HPDE6-E6E7 (cell line): Measurements from ENCODE around the gene WNK3.

Experiments used
- DNase-seq: peaks from one replicate; pipeline ENCODE4 v3.0.0; 2011; ENCODE audit warnings: missing footprints; ENCODE audit errors: extremely low spot score

Gene WNK3

DNA sequence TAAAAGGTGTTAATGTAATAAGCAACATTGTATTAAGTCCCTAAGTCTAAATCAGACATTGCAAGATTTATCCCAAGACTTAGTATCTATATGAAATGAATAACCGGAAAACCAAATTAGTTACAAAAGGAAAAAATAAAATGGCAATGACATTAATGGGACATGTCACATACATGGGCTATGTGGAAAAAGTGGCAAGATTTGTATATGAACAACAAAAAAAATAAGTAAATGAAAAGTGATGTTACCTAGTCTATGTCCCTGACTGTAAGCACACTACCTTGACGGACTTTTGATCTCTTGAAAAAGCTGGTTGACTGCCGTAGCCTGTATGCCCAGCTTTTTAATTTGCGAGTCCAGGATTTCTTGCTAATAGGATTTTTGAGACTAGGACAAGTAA is 119.3 kb downstream of the WNK3 start:
- no peak for DNase-seq

DNA sequence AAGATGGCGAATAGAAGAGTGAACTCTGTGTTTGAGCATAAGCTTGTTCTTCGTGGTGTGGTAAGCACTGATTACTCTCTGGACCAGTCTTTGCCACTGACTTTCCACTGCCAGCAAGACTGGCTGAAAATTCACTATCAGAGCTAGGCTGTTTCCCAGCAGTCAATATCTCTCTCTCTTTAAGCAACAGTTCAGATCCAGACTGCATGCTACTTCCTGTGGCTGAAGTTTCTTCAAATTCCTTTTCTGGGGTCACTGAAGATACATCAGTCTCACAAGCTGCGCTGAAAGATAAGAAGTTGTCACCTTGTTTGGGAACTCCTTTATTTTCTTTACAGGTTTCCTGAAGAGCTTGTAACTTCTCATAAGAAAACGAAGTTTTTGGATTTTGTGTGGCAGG is 120.8 kb downstream of the WNK3 start:
- no peak for DNase-seq

DNA sequence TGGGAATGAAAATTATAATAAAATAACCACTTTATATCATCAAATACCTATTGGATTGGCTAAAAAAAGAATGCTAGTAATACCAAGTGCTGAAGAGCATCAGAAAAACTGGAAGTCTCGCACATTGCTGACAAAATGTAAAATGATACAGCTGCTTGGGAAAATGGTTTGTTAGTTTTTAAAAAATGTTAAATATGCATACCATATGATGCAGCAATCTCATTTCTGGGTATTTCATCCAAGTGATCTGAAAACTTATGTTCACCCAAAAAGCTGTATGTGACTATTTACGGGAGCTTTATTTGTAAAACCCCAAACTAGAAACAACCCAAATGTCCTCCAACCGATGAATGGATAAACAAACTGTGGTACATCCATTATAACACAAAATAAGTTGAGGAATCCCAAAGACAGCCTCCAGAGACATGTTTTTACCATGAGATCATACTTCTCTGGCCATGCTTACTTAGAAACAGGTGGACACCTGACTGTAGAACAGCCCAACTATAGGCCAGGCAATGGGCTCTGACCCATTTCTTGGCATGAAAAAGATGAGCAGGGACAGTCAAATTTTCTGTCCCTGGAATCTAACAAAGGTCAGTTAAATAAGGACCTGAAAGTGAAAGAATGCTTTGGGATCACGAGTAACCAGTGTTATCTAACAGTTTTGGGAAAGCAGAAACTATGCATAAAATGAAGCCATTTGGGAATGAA is 127.3 kb downstream of the WNK3 start:
- DNase-seq: no peak

DNA sequence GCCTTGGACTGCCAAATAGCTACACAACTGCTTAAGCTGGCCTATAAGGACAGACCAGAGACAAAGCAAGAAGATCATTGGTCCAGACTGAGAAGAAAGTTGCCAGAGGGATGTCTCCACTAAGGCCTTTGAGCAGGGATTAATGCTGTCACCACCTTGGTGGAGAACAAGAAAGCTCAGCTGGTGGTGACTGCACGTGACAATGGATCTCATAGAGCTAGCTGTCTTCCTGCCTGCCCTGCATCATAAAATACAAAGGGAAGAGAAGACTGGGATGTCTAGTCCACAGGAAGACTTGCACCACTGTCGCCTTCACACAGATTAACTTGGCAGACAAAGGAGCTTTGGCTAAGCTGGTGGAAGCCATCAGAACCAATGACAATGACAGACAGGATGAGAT is 134.3 kb downstream of the WNK3 start:
- DNase-seq: no peak

DNA sequence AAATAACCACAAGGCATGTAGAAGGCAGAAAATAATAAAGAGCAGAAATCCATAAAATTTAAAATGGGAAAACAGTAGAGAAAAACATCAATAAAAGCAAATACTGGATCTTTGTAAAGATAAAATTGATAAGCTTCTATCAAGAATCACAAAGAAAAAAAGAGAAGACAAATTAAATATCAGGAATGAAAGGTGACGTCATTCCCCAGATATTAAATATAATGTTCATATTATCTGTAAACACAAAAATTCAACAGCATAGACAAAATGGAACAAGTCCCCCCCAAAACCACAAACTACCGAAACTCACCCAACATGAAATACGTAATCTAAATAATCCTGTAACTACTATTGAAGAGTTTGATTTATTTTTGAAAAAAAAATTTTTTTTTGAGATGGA is 144.2 kb downstream of the WNK3 start:
- no peak for DNase-seq

DNA sequence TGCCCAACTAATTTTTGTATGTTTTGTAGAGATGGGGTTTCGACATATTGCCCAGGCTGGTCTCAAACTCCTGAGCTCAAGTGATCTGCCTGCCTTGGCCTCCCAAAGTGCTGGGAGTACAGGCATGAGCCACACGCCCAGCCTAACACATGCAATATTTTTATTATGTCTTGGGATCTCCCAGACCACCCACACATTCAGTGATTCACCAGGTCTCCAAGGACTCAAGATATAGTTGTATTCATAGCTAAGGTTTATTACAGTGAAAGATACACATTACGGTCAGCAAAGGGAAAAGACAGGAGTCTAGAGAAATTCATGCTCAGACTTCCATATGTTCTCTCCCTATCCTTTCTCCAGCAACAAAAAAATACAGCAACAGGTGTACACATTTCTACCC is 149.3 kb downstream of the WNK3 start:
- DNase-seq: no peak

DNA sequence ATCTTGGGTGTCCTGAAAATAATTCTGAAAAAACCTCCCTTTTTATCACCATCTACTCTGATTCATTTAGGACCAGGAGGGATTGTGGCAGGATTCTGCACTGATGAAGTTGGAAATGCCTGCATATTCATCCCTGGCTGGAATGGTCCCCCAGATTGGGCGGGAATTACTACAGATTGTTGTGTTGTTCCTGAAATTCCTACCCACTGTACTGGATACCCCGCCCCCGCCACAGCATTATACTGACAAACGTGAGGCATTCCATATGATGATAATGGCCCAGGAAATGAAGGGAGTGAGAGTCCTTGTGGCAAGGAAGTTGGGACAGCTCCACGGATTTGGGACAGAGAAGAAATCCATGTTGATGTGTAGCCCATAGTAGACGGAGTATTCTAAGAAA is 159.6 kb downstream of the WNK3 start:
- DNase-seq: no peak

DNA sequence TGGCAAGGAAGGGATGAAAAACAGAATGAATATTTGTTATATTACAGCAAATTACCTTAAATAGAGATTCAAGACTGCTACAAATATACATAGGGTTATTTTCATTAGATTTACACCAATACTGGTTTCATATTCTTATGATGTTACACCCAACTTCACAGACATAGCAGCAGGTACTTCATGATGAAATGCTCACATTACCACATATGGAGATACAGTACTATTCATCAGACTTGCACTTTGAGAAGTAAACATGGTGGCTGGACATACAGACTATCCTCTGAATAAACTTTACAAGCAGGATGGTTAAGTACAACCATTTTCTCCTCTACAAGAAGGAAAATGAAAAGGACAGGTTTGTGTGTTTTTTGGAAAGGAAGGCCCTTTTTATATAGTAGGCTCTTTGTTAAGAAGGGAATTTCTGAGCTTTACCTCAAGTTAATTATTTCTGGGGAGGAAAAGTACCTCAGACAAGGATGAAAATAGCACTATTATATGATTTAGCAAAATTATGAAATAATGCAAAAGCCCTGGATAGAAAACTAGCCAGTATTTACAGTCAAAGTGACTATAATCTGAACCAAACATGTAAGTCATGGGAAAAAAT is 162.8 kb downstream of the WNK3 start:
- DNase-seq: no peak

DNA sequence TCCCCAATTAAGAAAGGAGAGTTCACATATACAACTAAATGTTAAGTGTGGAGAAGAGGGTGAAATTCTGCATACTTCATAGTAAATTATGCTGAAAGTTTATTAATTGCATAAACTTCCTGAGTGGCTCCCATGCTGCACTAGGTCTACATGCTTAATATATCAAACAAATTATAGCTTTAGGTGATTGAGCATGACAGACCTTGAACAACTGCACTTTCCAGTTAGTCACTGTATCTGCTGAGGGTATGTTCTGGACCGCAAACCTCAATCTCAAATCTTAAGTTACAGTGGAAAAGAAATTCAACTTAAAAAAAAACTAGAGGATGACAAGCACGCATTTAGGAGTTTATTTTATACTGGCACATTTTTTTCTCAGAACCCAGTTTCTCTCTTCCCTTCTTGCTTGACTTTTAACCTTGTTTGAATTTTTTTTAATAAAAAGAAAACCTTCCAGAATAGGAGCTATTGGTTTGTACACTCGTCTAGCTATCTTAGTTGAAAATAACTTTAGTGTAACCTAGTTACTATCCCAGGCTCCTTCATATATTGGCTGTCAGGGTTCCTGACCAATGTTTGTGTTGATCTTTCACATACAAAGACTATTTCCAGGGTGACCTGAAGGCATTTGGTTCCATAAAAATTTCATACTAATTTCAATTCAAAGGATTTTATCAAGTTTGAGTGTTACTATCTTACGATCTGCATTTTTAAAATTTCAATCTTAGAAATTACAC is 164.6 kb downstream of the WNK3 start:
- DNase-seq: no peak

DNA sequence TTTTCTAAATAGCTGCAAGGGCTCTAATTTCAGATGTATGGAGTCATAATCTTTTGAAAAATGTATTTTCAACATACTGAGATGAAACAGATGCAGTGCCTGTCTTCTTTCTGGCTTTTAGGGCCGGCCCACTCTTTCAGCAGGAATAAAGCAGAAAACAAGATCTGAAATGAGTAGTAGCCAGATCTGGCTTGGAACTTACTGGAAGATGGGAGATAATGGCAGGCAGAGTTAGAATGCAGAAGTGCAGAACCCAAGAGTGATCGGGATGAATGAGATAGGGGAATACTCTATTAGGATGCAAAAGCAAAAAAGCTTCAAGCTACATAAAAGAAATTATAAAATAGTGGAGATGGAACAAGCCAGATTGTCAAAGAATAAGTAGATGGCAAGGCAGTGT is 173.4 kb downstream of the WNK3 start:
- DNase-seq: no peak

DNA sequence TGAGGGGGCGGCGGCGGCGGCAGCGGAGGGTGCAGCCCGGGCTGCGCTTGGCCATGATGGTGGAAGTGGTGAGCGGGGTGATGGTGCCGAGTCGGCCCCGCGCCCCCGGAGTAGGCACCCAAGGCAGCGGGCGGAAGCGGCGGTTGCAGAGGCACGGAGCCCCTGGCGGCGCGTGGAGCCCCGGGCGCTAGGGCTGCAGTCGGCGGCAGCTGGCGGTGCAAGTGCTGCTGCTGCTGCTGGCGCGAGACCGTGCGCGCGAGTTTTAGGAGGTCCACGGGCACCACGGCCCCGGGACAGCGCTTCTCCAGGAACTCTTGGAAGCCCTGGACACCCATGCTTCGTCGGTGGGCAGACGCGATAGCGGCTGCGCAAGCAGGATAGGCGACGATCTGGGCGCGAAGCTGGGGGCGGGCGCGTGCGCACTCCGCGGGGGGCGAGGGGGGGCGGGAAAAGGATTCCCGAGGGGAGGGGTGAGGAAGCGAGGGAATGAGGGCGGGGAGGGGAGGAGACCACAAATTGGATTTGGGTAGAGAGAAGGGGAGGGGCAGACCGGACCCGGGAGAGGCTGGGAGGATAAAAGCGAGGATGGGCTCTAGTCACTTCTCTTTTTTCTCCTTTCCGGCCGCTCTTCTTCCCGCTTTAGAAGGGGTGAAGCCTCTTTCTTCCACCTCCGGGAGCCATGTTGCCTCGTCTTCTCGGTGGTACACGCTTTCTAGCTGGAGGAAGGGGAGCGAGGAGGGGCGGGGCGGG is 174.8 kb downstream of the WNK3 start, which contains the start of gene FAM120C:
Gene FAM120C, minus strand, starts transcription at position 391 of the 750 bp plus-strand sequence. Its CDS starts 56 bp downstream, at position 335.
- peak; percentile 35 for DNase-seq

DNA sequence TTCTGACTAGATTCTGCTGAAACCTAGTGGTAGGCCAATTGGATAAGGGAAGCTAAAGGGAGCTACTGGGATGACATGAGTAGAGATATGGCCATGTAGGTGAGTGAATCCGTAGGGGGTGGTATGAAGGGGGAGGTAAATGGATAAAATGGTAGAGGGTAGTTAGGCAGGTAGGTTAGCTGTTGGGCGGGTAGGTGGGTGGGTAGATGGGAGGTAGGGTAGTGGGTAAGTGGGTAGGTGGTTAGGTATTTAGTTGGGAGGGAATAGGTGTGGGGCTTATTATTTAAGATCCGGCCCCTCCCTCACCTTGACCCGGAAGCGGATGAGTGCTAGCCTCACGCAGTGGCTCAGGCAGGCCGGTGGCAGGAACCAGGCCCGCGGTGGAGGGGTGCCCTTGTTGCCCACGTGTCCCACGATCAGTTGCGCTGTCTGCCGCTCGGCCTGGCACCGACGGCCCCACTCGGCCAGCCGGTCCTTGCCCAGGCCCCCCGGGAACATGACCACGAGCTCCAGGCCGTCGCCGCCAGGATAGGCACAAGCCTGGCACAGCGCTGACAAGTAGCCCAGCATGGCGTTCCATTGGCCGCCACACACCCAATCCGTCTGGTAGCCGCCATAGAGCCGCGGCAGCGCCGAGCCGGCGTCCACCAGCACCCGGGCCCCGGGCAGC is 175.5 kb downstream of the WNK3 start:
- no peak for DNase-seq

DNA sequence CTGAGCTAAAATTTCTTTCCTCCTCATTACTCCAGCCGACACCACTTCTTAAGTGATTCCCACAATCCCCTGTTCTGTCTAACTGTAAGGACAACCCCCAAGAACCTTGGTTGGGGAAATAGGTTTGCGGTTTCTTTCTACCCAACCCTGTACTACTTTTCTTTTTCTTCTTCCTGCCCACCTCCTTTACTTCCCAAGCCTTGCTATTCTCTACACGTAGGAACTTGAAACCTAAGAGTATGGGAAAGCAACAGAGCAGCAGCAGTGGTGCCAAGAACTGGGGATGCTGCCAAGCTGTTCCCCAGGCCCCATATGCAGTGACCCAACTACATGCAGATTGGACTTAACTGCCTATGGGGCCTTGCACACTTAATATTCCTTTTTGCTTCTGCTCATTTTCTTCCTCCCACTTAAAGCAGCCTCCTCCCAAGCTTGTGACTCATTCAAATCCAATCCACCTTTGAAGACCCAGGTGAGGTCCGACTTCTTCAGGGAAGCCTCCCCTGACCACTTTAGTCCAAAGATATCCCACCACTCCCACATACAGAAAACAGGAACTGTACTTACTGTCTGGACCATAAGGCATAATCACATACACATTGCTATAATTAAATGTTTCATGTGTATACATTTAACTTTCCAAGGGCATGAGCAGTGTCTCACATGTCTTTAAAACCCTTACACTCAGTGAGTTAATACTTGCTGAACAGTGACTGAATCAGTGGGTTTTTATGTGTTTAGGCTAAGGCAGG is 176.5 kb downstream of the WNK3 start:
- no peak for DNase-seq

DNA sequence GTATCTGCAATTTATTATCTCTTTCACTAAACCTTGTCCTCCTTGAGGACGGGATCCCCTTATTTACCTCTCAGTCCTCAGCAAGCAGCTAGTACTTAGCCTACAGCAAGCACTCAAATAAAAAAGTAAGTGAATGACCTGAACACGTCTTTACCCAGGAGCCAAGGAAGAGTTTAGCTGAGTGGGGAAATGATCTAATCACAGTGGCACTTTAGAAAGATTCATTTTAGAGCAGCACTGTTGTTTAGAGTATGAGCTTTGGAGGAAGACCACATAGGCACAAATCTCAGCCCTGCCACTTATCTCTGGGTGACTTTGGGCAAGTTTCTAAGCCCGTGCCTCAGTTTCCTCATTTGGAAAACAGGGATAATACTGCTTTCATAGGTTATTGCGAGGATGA is 177.4 kb downstream of the WNK3 start:
- DNase-seq: no peak

DNA sequence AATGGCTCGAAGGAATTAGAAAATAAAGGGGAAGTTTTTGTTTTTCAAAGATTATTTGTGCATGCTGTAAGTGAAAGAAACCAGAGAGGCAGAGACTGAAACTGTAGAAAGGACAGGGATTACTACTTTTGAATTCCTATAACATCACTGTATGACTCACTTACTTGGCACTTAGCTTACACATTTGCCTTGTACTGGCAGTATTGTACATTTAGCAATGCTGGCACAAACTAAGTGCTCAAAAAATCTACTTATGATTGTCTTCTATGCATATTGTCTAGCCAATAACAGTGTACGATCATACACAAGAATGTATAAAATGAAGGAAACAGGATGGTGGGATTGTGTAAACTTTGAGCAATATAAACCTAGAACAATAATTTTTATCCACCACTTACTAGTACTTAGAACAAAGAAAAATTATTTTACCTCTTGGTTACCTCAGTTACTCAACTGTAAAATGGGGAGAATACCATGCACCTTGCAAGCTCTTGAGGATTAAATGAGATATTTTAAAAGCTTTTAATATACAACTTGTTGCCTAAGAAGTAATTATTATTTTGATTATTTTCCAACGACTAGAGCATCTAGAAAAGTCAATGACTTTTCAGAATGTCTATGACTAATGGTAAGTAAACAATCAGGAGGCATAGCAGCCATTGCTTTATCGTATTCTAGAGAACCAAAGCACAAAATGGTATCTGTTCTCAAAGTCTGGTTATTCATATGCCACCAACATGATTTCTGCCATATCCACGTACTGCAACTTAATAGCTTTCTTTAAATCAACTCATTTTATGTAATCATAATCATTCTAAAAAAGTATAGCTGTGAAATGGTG is 179.5 kb downstream of the WNK3 start:
- DNase-seq: peak; percentile 36

DNA sequence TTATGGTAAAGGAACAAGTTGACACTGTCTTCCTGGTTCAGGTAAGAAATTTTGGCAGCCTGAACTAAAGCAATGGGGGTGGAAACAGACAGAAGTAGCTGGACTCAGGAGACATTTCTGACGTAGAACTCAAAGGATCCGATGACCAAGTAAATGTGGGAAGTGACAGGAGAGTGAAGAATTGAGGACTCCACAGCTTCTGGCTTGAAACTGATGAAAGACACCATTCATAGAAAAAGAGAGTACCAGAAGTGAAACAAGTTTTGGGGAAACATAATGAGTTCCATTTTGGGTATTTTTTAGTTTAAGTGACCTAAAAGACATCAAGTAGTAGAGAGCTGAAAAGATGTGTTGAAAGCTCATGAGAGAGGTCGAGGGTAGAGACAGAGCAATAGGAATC is 180.5 kb downstream of the WNK3 start:
- no peak for DNase-seq

DNA sequence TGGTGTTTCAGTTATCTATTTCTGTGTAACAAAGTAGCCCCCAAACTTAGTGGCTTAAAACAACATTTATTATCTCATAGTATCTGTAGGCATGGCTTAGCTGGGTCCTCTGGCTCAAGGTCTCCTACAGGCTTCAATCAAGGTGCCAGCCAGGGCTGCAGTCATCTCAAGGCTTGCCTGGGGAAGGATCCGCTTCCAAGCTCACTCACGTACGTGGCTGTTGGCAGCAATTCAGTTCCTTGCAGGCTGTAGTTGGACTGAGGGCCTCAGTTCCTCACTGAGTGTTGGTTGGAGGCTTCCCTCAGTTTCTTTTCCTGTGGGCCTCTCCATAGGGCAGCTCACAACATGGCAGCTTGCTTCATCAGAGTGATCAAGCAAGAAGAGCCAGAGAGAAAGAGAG is 184.1 kb downstream of the WNK3 start:
- DNase-seq: no peak

DNA sequence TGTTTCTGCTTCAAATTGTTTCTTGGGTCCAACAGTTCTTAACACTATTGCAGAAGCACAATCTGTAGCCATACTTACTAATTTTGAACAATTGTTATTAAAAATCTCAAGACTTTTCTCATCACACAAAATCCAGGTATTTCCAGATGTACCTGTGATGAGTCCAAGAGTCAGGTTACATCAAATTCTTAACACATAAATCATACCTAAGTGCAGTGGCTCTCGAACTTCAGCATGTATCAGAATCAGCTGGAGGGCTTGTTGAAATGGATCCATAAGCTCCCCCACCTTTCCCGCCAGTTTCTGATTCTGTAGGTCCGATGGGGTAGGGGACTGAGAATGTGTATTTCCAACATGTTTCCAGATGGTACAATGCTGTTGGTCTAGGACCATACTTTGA is 185.4 kb downstream of the WNK3 start:
- no peak for DNase-seq

DNA sequence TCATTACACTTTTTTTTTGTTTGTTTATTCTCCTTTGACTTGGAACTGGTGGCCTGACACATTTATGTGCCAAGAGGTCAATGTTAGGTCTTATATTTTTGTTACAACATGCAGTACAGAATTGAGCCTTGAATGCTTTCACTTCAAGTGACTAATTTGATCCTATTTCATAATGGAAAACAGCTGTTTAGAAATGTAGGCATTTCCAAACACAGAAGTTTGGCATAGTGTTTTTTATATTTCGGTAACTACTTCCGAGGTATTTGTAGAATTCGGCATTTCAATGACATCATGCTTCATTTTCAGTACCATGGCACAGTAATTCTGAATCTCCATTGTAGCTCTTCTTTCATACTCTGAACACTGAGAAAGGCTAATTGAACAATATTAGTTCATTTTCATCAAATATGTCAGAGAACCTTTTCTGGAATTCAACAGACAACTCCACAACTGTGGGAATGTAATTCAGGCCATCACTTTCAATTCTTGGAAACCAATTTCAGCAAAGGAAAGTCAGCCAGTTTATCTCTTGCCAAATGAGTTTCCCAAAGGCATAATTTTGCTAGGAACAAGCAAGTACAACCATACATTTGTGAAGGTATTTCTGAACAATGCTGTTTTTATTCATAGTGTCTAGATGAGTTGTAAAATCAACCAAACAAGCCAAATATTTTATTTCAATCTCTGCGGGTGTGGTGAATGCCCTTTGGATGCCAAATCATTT is 186.2 kb downstream of the WNK3 start:
- DNase-seq: no peak
